Measurements from ENCODE around the gene EPS8L2. TPM values are rescaled to one million over a fixed set of nuclear protein-coding genes. Genes with fewer than 3 reads are reported as not detected.
A peak's percentile ranks its signal among the peaks of the same experiment; 100 is the strongest.

EPS8L2 gene
- total RNA-seq, 3 donors from 2014 or later, result 6.1 to 151 (median 115) TPM

DNA sequence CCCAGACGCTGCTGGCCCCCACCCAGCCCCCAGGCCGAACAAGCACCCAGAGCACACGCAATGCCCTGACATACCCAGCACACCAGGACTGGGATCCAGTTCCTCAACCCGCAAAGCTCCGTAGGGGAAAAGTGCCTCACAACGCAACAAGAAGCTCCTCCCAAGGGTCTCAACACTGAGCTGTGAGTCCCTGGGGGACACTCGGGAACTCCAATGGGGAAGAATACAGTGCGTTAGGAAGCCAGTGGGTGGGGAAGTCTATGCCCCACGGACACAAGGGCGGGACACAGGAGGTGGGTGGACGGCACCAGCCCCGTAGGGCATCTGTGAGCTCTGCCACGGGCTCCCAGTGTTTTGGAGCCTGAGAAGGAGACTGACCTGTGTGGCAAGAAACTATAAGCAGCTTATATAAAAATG, 12.6 kb upstream of the EPS8L2 start:
- peak overlapping the region in 2 of 3 donors; percentile 89 to 90 for H3K4me3 ChIP-seq
- no peak for DNase-seq (ENCODE audit: low spot score in 2 of 2)
- TF ChIP-seq POLR2AphosphoS5 (IDR thresholded peaks at IDR 0.05) (no peak), POLR2A (IDR thresholded peaks at IDR 0.05) (no peak)
- TF ChIP-seq, protein P1, sequence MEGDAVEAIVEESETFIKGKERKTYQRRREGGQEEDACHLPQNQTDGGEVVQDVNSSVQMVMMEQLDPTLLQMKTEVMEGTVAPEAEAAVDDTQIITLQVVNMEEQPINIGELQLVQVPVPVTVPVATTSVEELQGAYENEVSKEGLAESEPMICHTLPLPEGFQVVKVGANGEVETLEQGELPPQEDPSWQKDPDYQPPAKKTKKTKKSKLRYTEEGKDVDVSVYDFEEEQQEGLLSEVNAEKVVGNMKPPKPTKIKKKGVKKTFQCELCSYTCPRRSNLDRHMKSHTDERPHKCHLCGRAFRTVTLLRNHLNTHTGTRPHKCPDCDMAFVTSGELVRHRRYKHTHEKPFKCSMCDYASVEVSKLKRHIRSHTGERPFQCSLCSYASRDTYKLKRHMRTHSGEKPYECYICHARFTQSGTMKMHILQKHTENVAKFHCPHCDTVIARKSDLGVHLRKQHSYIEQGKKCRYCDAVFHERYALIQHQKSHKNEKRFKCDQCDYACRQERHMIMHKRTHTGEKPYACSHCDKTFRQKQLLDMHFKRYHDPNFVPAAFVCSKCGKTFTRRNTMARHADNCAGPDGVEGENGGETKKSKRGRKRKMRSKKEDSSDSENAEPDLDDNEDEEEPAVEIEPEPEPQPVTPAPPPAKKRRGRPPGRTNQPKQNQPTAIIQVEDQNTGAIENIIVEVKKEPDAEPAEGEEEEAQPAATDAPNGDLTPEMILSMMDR (IDR thresholded peaks at IDR 0.05), result no peak
- H3K9me3 ChIP-seq, result no peaks in the 10 kb centered on the region
- peaks cover 13 to 30% of the 10 kb centered on the region in 2 donors for H3K4me1 ChIP-seq
- peak overlapping the region; percentile 100 for H3K27ac ChIP-seq
- intact Hi-C loops (cut with DNase I; ENCODE audit: low total_unique reads), result no loop called here
- H3K27me3 ChIP-seq, result no peaks in the 10 kb centered on the region
- H3K36me3 ChIP-seq, result no peaks in the 10 kb centered on the region

DNA sequence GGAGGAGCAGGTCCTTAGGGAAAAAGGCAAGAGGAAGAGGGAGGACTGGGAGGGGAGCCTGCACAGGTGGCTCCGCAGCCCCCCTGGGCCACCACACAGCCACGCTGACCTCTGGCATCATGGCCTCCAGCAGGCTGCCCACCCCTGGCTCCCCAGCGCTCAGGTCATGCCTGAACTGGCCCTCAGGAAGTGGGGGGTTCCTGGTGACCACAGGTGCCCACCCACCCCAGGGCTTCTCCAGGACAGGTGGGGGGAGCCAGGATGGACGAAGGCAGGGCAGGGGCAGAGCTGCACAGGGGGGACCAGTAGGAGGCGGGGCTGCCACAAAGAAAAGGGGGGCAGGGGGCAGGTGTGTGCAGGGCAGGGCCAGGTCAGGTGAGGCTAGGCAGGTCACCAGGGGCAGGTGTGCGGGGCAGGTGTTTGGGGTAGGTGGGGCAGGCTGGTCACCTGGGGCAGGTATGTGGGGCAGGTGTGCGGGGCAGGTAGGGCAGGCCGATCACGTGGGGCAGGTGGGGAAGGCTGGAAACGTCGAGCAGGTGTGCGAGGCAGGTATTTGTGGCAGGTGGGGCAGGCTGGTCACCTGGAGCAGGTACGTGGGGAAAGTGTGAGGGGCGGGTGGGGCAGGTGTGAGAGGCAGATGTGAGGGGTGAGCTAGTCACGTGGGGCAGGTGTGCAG, 12.0 kb upstream of the EPS8L2 start:
- peak overlapping the region; percentile 84 to 90 (median 89) for H3K4me3 ChIP-seq

DNA sequence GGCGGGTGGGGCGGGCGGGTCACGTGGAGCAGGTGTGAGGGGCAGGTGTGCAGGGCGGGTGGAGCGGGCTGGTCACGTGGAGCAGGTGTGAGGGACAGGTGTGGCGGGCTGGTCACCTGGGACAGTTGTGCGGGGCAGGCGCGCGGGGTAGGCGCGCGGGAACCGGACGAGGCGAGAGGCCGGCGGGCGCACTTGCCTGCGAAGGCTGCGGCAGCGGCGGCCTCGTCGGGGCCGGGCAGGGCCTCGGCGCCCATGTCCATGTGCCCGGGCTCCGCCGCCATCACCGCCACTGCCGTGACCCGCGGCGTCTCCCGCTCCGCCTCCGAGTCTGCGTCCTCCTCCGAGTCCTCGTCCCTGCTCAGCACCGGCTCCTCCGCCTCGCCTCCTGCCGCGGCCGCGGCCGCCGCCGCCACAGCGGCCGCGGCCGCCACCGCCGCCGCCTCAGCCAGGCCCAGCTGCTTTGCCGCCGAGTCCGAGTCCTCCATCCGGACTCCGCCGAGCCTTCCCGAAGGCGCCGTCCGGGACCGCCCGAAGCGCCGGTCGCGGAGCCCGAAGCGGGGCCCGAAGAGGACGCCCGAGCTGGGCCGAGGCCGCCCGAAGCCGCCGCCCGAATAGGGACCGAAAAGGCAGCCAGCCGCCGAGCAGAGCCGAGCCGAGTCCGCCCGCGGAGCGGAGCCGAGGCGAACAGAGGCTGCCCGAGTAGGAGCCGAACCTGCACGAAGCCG, 11.3 kb upstream of the EPS8L2 start, which contains the start of gene DEAF1:
TSS of gene DEAF1 (minus strand) at position 660 of the 725 bp plus-strand sequence. CDS start at position 485, 175 bp downstream.
- peaks cover 13 to 30% of the 10 kb centered on the region in 2 donors for H3K4me1 ChIP-seq
- H3K9me3 ChIP-seq, result no peaks in the 10 kb centered on the region
- no peaks in the 10 kb centered on the region for H3K27me3 ChIP-seq
- TF ChIP-seq POLR2A (IDR thresholded peaks at IDR 0.05), result no peak
- peak within 1 kb of the TSS; percentile 100 for H3K27ac ChIP-seq
- H3K4me3 ChIP-seq, result peak within 1 kb of the TSS; percentile 84 to 90 (median 89)
- DNase-seq (ENCODE audit: low spot score in 2 of 2), result peak; percentile 97 to 100
- intact Hi-C loops (cut with DNase I; ENCODE audit: low total_unique reads), result no loop called here
- H3K36me3 ChIP-seq, result no peaks in the 10 kb centered on the region

More for the DNA sequence above, 12.0 kb upstream of the EPS8L2 start:
- no peaks in the 10 kb centered on the region for H3K36me3 ChIP-seq
- peaks cover 13 to 30% of the 10 kb centered on the region in 2 donors for H3K4me1 ChIP-seq
- H3K27ac ChIP-seq, result peak overlapping the region; percentile 100
- H3K9me3 ChIP-seq, result no peaks in the 10 kb centered on the region
- intact Hi-C loops (cut with DNase I; ENCODE audit: low total_unique reads), result no loop called here
- H3K27me3 ChIP-seq, result no peaks in the 10 kb centered on the region
- no peak for DNase-seq (ENCODE audit: low spot score in 2 of 2)
- no peak for TF ChIP-seq POLR2A (IDR thresholded peaks at IDR 0.05)
- TF ChIP-seq, protein P1 (IDR thresholded peaks at IDR 0.05), result no peak
- TF ChIP-seq POLR2AphosphoS5 (IDR thresholded peaks at IDR 0.05), result no peak

DNA sequence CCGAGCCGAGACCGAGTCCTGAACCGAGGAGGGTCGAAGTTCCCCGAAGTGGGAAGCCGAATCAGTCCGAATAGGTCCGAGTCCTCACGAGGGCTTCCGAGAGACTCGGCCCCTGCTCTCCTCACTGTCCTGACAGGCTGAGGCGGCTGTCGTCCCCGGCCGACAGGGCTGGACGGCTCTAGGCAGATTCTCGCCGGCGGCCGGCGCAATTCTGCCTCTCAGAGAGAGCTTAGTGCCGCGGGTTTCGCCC, 10.8 kb upstream of the EPS8L2 start:
- no peaks in the 10 kb centered on the region for H3K27me3 ChIP-seq
- H3K4me3 ChIP-seq, result peak overlapping the region; percentile 84 to 90 (median 89)
- peaks cover 13 to 30% of the 10 kb centered on the region in 2 donors for H3K4me1 ChIP-seq
- peak overlapping the region; percentile 100 for H3K27ac ChIP-seq
- TF ChIP-seq POLR2AphosphoS5 (IDR thresholded peaks at IDR 0.05), result peak in 1 of 3 donors; percentile 10
- TF ChIP-seq POLR2A (IDR thresholded peaks at IDR 0.05), result peak; percentile 7
- TF ChIP-seq, protein P1 (IDR thresholded peaks at IDR 0.05), result no peak
- no peaks in the 10 kb centered on the region for H3K9me3 ChIP-seq
- intact Hi-C loops (cut with DNase I; ENCODE audit: low total_unique reads), result no loop called here
- no peaks in the 10 kb centered on the region for H3K36me3 ChIP-seq
- no peak for DNase-seq (ENCODE audit: low spot score in 2 of 2)

DNA sequence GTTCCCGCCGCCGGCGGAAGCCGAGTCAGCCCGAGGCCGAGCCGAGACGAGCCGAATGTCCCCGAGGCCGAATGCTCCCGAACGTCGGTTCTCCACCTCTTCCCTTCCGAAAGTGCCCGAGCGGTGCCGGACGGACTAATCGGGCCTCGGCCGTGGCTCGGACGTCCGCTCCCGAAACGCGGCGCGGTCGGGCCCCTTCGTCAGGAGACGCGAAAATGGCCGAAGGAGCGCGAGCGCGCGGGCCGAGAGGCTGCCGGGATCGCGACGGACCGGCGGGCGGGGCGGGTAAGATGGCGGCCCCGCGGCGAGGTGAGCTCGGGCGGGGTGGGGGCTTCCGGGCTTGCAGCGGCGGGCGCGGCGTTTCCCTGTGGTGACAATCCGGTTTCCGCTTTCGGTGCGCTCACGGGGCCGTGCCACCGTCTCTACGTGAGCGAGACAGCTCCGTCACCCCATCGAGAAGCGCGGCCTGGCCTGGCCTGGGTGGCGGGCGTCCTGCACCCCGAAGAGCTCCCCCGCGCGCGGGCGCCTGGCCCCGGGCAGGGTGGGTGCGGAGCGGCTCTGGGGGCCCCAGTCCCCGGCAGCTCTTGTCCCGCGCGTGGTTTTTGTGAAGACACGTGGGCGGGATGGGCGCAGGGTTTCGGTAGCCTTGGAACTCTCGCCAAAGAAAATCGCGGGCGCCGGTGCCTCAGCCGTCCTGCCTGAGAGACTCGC, 10.3 kb upstream of the EPS8L2 start, which contains the start of gene TMEM80:
TSS of gene TMEM80 (plus strand) at position 279 of the 711 bp plus-strand sequence. CDS start at position 291, 12 bp downstream.
- intact Hi-C loops (cut with DNase I; ENCODE audit: low total_unique reads), result no loop called here
- Histone ChIP-seq H3K4me3 (peak within 1 kb of the TSS; percentile 84 to 90 (median 89)), H3K27me3 (no peaks in the 10 kb centered on the region), H3K36me3 (no peaks in the 10 kb centered on the region), H3K27ac (peak within 1 kb of the TSS; percentile 100), H3K4me1 (peaks cover 13 to 30% of the 10 kb centered on the region in 2 donors), H3K9me3 (no peaks in the 10 kb centered on the region)
- DNase-seq (ENCODE audit: low spot score in 2 of 2), result peak; percentile 98 to 99
- TF ChIP-seq, protein P1 (IDR thresholded peaks at IDR 0.05), result no peak
- TF ChIP-seq POLR2AphosphoS5 (IDR thresholded peaks at IDR 0.05) (peak in 2 of 3 donors; percentile 17 to 60), POLR2A (IDR thresholded peaks at IDR 0.05) (peak; percentile 21)
